HG03108 (cell line): ENCODE results near the gene WNT11.

ENCODE experiments used
- ATAC-seq: cut with Tn5 transposase; IDR thresholded peaks from one replicate; pipeline ENCODE4 v1.9.1; 2021; ENCODE audit warnings: moderate library complexity; ENCODE audit not compliant: unreplicated experiment

WNT11 gene

GRCh38 chr11:76238551-76238950 lies 32.2 kb upstream of the WNT11 start:
- no peak for ATAC-seq

GRCh38 chr11:76237914-76238313 lies 31.6 kb upstream of the WNT11 start:
- no peak for ATAC-seq

- ATAC-seq, result no peak
These were observed 30.8 kb upstream of the WNT11 start for GRCh38 chr11:76237000-76237649.

- no peak for ATAC-seq
These were observed 30.0 kb upstream of the WNT11 start for GRCh38 chr11:76236092-76236999.

- ATAC-seq, result peak; percentile 55
These were observed 29.2 kb upstream of the WNT11 start for GRCh38 chr11:76235233-76236091.

GRCh38 chr11:76234416-76235232 lies 28.3 kb upstream of the WNT11 start:
- ATAC-seq, result peak; percentile 34

GRCh38 chr11:76234021-76234415 lies 27.7 kb upstream of the WNT11 start:
- no peak for ATAC-seq

- ATAC-seq, result no peak
These were observed 27.1 kb upstream of the WNT11 start for GRCh38 chr11:76233196-76233921.

- ATAC-seq, result no peak
These were observed 25.8 kb upstream of the WNT11 start for GRCh38 chr11:76232026-76232665.

- no peak for ATAC-seq
These were observed 24.9 kb upstream of the WNT11 start for GRCh38 chr11:76231121-76231738.

GRCh38 chr11:76230392-76230791 lies 24.1 kb upstream of the WNT11 start:
- ATAC-seq, result no peak

GRCh38 chr11:76229690-76230240 lies 23.5 kb upstream of the WNT11 start:
- ATAC-seq, result no peak

- ATAC-seq, result no peak
These were observed 22.5 kb upstream of the WNT11 start for GRCh38 chr11:76228875-76229149.

- ATAC-seq, result no peak
These were observed 22.0 kb upstream of the WNT11 start for GRCh38 chr11:76228071-76228874.

GRCh38 chr11:76226626-76227025 lies 20.3 kb upstream of the WNT11 start:
- ATAC-seq, result no peak

GRCh38 chr11:76225122-76225611 lies 18.9 kb upstream of the WNT11 start:
- no peak for ATAC-seq

GRCh38 chr11:76224461-76225121 lies 18.3 kb upstream of the WNT11 start:
- no peak for ATAC-seq
